DND-41 (cell line): ENCODE measurements around the gene RAB33B.

Experiments
- ATAC-seq: fragments of 200-7000 bp; cut with Tn5 transposase; 3 replicates; pipeline ENCODE4 v1.9.1; 2021; ENCODE audit warnings: low read depth; ENCODE audit not compliant: insufficient read depth
- DNase-seq: peaks from one replicate; pipeline ENCODE4 v3.0.0-alpha.2; 2020
- H2AFZ ChIP-seq: 2 replicates; pipeline ENCODE4 v1.6.0; 2012; ENCODE audit warnings: low read depth, low read length
- H3K27ac ChIP-seq: 2 replicates; pipeline ENCODE4 v1.5.1; 2012; ENCODE audit warnings: low read length, inconsistent platforms
- H3K27me3 ChIP-seq: fragments of 200-600 bp; sonication (generic); 2 replicates; pipeline ENCODE4 v1.6.0; 2012; ENCODE audit warnings: low read length, mild to moderate bottlenecking, inconsistent platforms; ENCODE audit not compliant: insufficient read depth, poor library complexity
- H3K36me3 ChIP-seq: 2 replicates; pipeline ENCODE4 v1.5.1; 2012; ENCODE audit warnings: low read length, inconsistent platforms; ENCODE audit not compliant: insufficient read depth
- H3K4me1 ChIP-seq: 2 replicates; pipeline ENCODE4 v1.5.1; 2012; ENCODE audit warnings: mild to moderate bottlenecking, low read length; ENCODE audit not compliant: insufficient read depth
- H3K4me2 ChIP-seq: 2 replicates; pipeline ENCODE4 v1.6.0; 2012; ENCODE audit warnings: mild to moderate bottlenecking, moderate library complexity, low read length, inconsistent platforms; ENCODE audit not compliant: insufficient read depth
- H3K4me3 ChIP-seq, 2 experiments: fragments of 200-600 bp in 1 of 2; shearing (Covaris generic) in 1 of 2; 2 replicates each; pipeline ENCODE4 v1.5.1; 2012 to 2016; ENCODE audit warnings: inconsistent platforms in 2 of 2, low read length in 2 of 2, mild to moderate bottlenecking in 2 of 2, low read depth in 1 of 2, moderate library complexity in 1 of 2
- H3K79me2 ChIP-seq: 2 replicates; pipeline ENCODE4 v1.6.0; 2012; ENCODE audit warnings: low read length, inconsistent platforms; ENCODE audit not compliant: insufficient read depth
- H3K9ac ChIP-seq: 2 replicates; pipeline ENCODE4 v1.6.0; 2012; ENCODE audit warnings: low read depth, mild to moderate bottlenecking, inconsistent platforms, low read length, moderate library complexity
- H3K9me3 ChIP-seq: 2 replicates; pipeline ENCODE4 v1.5.1; 2012; ENCODE audit warnings: low read length, moderate library complexity, mild to moderate bottlenecking, inconsistent platforms; ENCODE audit not compliant: insufficient read depth, severe bottlenecking
- H4K20me1 ChIP-seq: 2 replicates; pipeline ENCODE4 v1.6.0; 2012; ENCODE audit warnings: low read length; ENCODE audit not compliant: insufficient read depth
- CTCF ChIP-seq: IDR thresholded peaks from 2 replicates; pipeline ENCODE4 v1.5.1; 2012; ENCODE audit warnings: borderline replicate concordance, low read length, moderate library complexity, mild to moderate bottlenecking; ENCODE audit not compliant: poor library complexity, severe bottlenecking; ENCODE audit errors: extremely low read depth
- EZH2 ChIP-seq: IDR thresholded peaks from 3 replicates; pipeline ENCODE4 v1.6.1; 2012; ENCODE audit warnings: borderline replicate concordance, low read depth, mild to moderate bottlenecking, moderate library complexity, low read length, inconsistent platforms; ENCODE audit not compliant: severe bottlenecking

Gene RAB33B

GRCh38 chr4:139450586-139450985, 3.3 kb upstream of the RAB33B start:
- TF ChIP-seq EZH2 (no peak), CTCF (no peak)
- Histone ChIP-seq H3K27ac (no peak overlapping the region), H2AFZ (no peak overlapping the region), H3K4me3 (no peak overlapping the region), H3K9ac (no peak overlapping the region), H3K79me2 (peaks cover 23% of the 10 kb centered on the region), H3K36me3 (no peaks in the 10 kb centered on the region; the same call in 1 of the 2 replicates), H3K4me2 (no peak overlapping the region), H3K4me1 (peaks cover 33% of the 10 kb centered on the region), H3K27me3 (no peaks in the 10 kb centered on the region), H3K9me3 (no peaks in the 10 kb centered on the region), H4K20me1 (no peaks in the 10 kb centered on the region)
- no peak for ATAC-seq
- no peak for DNase-seq

GRCh38 chr4:139451997-139452396, 1.9 kb upstream of the RAB33B start:
- Histone ChIP-seq H3K36me3 (no peaks in the 10 kb centered on the region; the same call in 1 of the 2 replicates), H3K9me3 (no peaks in the 10 kb centered on the region), H3K79me2 (peaks cover 31% of the 10 kb centered on the region), H3K27ac (no peak overlapping the region), H4K20me1 (no peaks in the 10 kb centered on the region), H3K4me1 (peaks cover 46% of the 10 kb centered on the region), H2AFZ (no peak overlapping the region), H3K27me3 (no peaks in the 10 kb centered on the region), H3K4me2 (peak overlapping the region; percentile 87), H3K4me3 (0 out of 4 replicates have a peak overlapping the region, but pooled peaks of 1 of the 2 experiments have one; percentile 88), H3K9ac (peak overlapping the region; percentile 81; the same call in 1 of the 2 replicates)
- DNase-seq (no peak), ATAC-seq (no peak)
- TF ChIP-seq EZH2 (no peak), CTCF (no peak)

GRCh38 chr4:139453041-139453370, 915 bp upstream of the RAB33B start:
- Histone ChIP-seq H3K27ac (peak overlapping the region; percentile 84), H3K4me1 (peaks cover 50% of the 10 kb centered on the region), H2AFZ (peak overlapping the region; percentile 96), H3K27me3 (no peaks in the 10 kb centered on the region), H3K4me3 (peak overlapping the region; percentile 63 to 88), H3K79me2 (peaks cover 32% of the 10 kb centered on the region), H3K9ac (peak overlapping the region; percentile 81), H3K36me3 (no peaks in the 10 kb centered on the region; the same call in 1 of the 2 replicates), H4K20me1 (no peaks in the 10 kb centered on the region), H3K4me2 (peak overlapping the region; percentile 87), H3K9me3 (no peaks in the 10 kb centered on the region)
- ATAC-seq, result peak; percentile 37; the same call in 2 of the 3 replicates
- TF ChIP-seq CTCF (peak; percentile 55), EZH2 (no peak)
- DNase-seq, result peak; percentile 63
